ENCODE measurements around the gene C10orf71. TPM values are rescaled to one million over a fixed set of nuclear protein-coding genes. Genes with fewer than 3 reads are reported as not detected.

Gene C10orf71
- total RNA-seq, 1 experiment from 2014 or later = not detected

GRCh38 chr10:49368256-49368655 is 69.3 kb downstream of the C10orf71 start (continued):
- TF ChIP-seq EGR1 (IDR thresholded peaks at IDR 0.05; ENCODE audit: low read depth) = no peak
- TF ChIP-seq EZH2 (IDR thresholded peaks at IDR 0.05) = no peak
- TF ChIP-seq REST (IDR thresholded peaks at IDR 0.05; ENCODE audit: low read depth) = no peak
- no peak for TF ChIP-seq CBX3 (IDR thresholded peaks at IDR 0.05; ENCODE audit: low read depth)
- TF ChIP-seq TCF7L2 (IDR thresholded peaks at IDR 0.05; ENCODE audit: borderline replicate concordance, extremely low read depth, insufficient read depth, insufficient read length) = no peak
- no peak for TF ChIP-seq YY1 (IDR thresholded peaks at IDR 0.05; ENCODE audit: extremely low read depth, insufficient replicate concordance, low read depth, low read length)

- no peak for DNase-seq (ENCODE audit: low read depth, low spot score)
- H3K9ac ChIP-seq (ENCODE audit: low read length) = no peak overlapping the region
- POLR2A ChIA-PET = no interaction called here
- CTCF ChIA-PET = no interaction called here
- no peak overlapping the region for H3K27ac ChIP-seq (ENCODE audit: low read depth, low read length)
- RAD21 ChIA-PET (ENCODE audit: low non-redundant PET in 1 of 2, low total read pairs in 2 of 2, uncharacterized antibody in 2 of 2, unreplicated experiment in 2 of 2) = no interaction called here
- no peaks in the 10 kb centered on the region for H3K9me3 ChIP-seq (ENCODE audit: control insufficient read depth in 1 of 2, insufficient read depth in 1 of 2, low read depth in 1 of 2, low read length in 2 of 2)
- no peaks in the 10 kb centered on the region for H3K9me2 ChIP-seq (ENCODE audit: insufficient read depth)
- H3K4me1 ChIP-seq (ENCODE audit: control insufficient read depth in 1 of 2, insufficient read depth in 2 of 2, low read length in 2 of 2) = peaks cover 0 to 5% of the 10 kb centered on the region in 2 experiments; a peak in 2 of 4 replicates
- intact Hi-C loops (cut with micrococcal nuclease) = no loop called here
- H3K36me3 ChIP-seq (ENCODE audit: control insufficient read depth in 1 of 2, insufficient read depth in 2 of 2, low read length in 2 of 2) = no peaks in the 10 kb centered on the region
- H3K27me3 ChIP-seq (ENCODE audit: insufficient read depth, low read length) = 0 out of 2 replicates have a peak, but pooled peaks cover 9% of the 10 kb centered on the region
- peak overlapping the region; percentile 9; the same call in 1 of the 2 replicates for H3K4me2 ChIP-seq (ENCODE audit: low read length)
- H3K4me3 ChIP-seq (replicated peaks in 1 of 2; ENCODE audit: low read depth in 1 of 2, low read length in 2 of 2) = no peak overlapping the region
- no peak for ATAC-seq
- H3K79me2 ChIP-seq (ENCODE audit: insufficient read depth, low read length) = no peaks in the 10 kb centered on the region
- no peak overlapping the region for H2AFZ ChIP-seq (ENCODE audit: low read depth, low read length, poor library complexity, severe bottlenecking)
- H4K20me1 ChIP-seq (ENCODE audit: insufficient read depth) = no peaks in the 10 kb centered on the region
- no TSS peak for BruUV-seq (replicated peaks)
- TF ChIP-seq FOSL1 (IDR thresholded peaks at IDR 0.05; ENCODE audit: low read depth) (no peak), RAD21 (IDR thresholded peaks at IDR 0.05; ENCODE audit: low read depth) (no peak), CTCF (IDR thresholded peaks at IDR 0.05 in 2 of 3, conservative IDR thresholded peaks at IDR 0.05 in 1 of 3; ENCODE audit: borderline replicate concordance in 1 of 3, insufficient read depth in 1 of 3, low read depth in 2 of 3, low read length in 2 of 3) (no peak), EZH2phosphoT487 (IDR thresholded peaks at IDR 0.05; ENCODE audit: borderline replicate concordance) (no peak), CBX3 (IDR thresholded peaks at IDR 0.05; ENCODE audit: low read depth) (no peak), MAX (IDR thresholded peaks at IDR 0.05) (no peak), ZFX (IDR thresholded peaks at IDR 0.05) (no peak), YY1 (IDR thresholded peaks at IDR 0.05; ENCODE audit: extremely low read depth, insufficient replicate concordance, low read depth, low read length) (no peak), POLR2A (IDR thresholded peaks at IDR 0.05; ENCODE audit: borderline replicate concordance, extremely low read depth, insufficient read depth, insufficient read length) (no peak), JUND (IDR thresholded peaks at IDR 0.05) (no peak), SIN3A (IDR thresholded peaks at IDR 0.05; ENCODE audit: low read depth) (no peak), SRF (IDR thresholded peaks at IDR 0.05; ENCODE audit: low read depth) (no peak), POLR2AphosphoS5 (IDR thresholded peaks at IDR 0.05; ENCODE audit: low read depth, low read length) (no peak)
Measured at GRCh38 chr10:49369216-49370162, 70.5 kb downstream of the C10orf71 start.

All from HCT116 (cell line).